Effector memory CD8-positive, alpha-beta T cell (primary cell): ENCODE data around the gene RASSF8.

Source experiments
- ATAC-seq: fragments of 150-1000 bp; cut with Tn5 transposase; replicated peaks from 2 replicates; pipeline ENCODE4 v1.10.0; 2021; ENCODE audit warnings: mild to moderate bottlenecking, moderate library complexity
- DNase-seq, 3 experiments: peaks; one replicate each; pipeline ENCODE4 v3.0.0; 2021
- H3K27ac Mint-ChIP-seq, 2 donors: one replicate each; pipeline ENCODE4 v1.8.0; 2022; ENCODE audit warnings: mild to moderate bottlenecking in 2 of 2, mixed read lengths in 2 of 2, moderate library complexity in 2 of 2
- H3K27me3 Mint-ChIP-seq, 2 donors: one replicate each; pipeline ENCODE4 v1.8.0; 2022; ENCODE audit warnings: mixed read lengths in 2 of 2
- H3K36me3 Mint-ChIP-seq: one replicate; pipeline ENCODE4 v1.8.0; 2022; ENCODE audit warnings: mild to moderate bottlenecking, moderate library complexity, mixed read lengths; ENCODE audit not compliant: insufficient read depth
- H3K4me1 Mint-ChIP-seq, 2 donors: one replicate each; pipeline ENCODE4 v1.8.0; 2022; ENCODE audit warnings: low read depth in 2 of 2, mixed read lengths in 2 of 2
- H3K4me3 Mint-ChIP-seq, 2 donors: one replicate each; pipeline ENCODE4 v1.8.0; 2022; ENCODE audit warnings: mild to moderate bottlenecking in 2 of 2, mixed read lengths in 2 of 2, moderate library complexity in 2 of 2
- H3K9me3 Mint-ChIP-seq, 2 donors: one replicate each; pipeline ENCODE4 v1.8.0; 2022; ENCODE audit warnings: mixed read lengths in 2 of 2

The RASSF8 gene

DNA sequence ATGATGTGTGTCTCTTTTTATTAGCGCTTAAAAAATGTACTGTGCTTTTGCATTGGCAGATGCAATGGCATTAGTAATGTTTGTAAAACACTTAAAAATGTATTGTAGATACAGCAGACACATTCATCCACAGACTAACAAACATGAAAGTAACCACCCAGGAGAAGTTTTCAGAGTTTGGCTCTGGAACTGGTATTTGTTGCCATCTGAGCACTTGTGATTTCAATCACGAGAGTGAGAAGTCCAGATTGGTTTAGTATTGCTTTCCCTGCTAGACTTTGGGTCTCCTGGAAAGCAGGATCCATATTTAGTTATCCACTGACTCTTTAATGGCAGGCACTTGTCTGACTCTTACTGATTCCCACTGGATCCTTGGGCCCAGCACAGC lies 13.2 kb downstream of the RASSF8 start:
- no peak for DNase-seq
- Mint-ChIP-seq H3K4me1 (peaks cover 0 to 1% of the 10 kb centered on the region in 2 donors), H3K9me3 (no peaks in the 10 kb centered on the region), H3K27me3 (peaks cover 21 to 44% of the 10 kb centered on the region in 2 donors), H3K4me3 (no peak overlapping the region), H3K27ac (no peak overlapping the region), H3K36me3 (no peaks in the 10 kb centered on the region)
- ATAC-seq: no peak

GRCh38 chr12:25972783-25973182 lies 14.3 kb downstream of the RASSF8 start:
- DNase-seq: no peak
- Mint-ChIP-seq H3K27me3 (peaks cover 19 to 43% of the 10 kb centered on the region in 2 donors), H3K27ac (no peak overlapping the region), H3K36me3 (no peaks in the 10 kb centered on the region), H3K9me3 (no peaks in the 10 kb centered on the region), H3K4me1 (peaks cover 0 to 4% of the 10 kb centered on the region in 2 donors), H3K4me3 (no peak overlapping the region)
- no peak for ATAC-seq

GRCh38 chr12:25975179-25975578 lies 16.7 kb downstream of the RASSF8 start:
- DNase-seq (no peak), ATAC-seq (no peak)
- H3K27ac Mint-ChIP-seq: no peak overlapping the region
- peaks cover 23 to 35% of the 10 kb centered on the region in 2 donors for H3K27me3 Mint-ChIP-seq
- H3K4me3 Mint-ChIP-seq: no peak overlapping the region
- no peaks in the 10 kb centered on the region for H3K9me3 Mint-ChIP-seq
- peaks cover 0 to 4% of the 10 kb centered on the region in 2 donors for H3K4me1 Mint-ChIP-seq
- H3K36me3 Mint-ChIP-seq: no peaks in the 10 kb centered on the region

GRCh38 chr12:25975682-25976081 lies 17.2 kb downstream of the RASSF8 start:
- Mint-ChIP-seq H3K27me3 (peaks cover 27 to 30% of the 10 kb centered on the region in 2 donors), H3K4me1 (peaks cover 0 to 4% of the 10 kb centered on the region in 2 donors), H3K27ac (no peak overlapping the region), H3K9me3 (no peaks in the 10 kb centered on the region), H3K4me3 (no peak overlapping the region), H3K36me3 (no peaks in the 10 kb centered on the region)
- DNase-seq: no peak
- no peak for ATAC-seq

DNA sequence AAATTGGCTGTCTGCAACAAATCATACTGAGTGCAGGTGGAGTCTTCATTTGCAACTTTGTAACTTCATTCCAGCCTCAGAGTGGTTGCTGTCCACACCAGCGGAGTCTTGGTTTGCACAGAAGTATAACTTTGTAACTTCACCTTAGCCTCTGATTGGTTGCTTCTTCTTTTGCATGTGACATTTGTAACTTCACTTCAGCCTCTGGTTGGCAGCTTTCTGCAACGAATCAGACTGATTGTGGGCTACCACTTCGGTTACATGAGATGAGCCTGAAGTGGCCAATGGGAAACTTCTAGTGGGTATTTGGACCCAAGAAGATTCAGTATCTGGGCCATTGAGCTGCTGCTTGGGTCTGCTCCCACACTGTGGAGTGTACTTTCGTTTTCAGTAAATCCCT lies 17.8 kb downstream of the RASSF8 start:
- Mint-ChIP-seq H3K27me3 (peaks cover 27 to 31% of the 10 kb centered on the region in 2 donors), H3K36me3 (no peaks in the 10 kb centered on the region), H3K9me3 (no peaks in the 10 kb centered on the region), H3K4me1 (peaks cover 0 to 4% of the 10 kb centered on the region in 2 donors), H3K4me3 (no peak overlapping the region), H3K27ac (no peak overlapping the region)
- no peak for ATAC-seq
- DNase-seq: no peak

GRCh38 chr12:25977047-25977446 lies 18.6 kb downstream of the RASSF8 start:
- DNase-seq: no peak

DNA sequence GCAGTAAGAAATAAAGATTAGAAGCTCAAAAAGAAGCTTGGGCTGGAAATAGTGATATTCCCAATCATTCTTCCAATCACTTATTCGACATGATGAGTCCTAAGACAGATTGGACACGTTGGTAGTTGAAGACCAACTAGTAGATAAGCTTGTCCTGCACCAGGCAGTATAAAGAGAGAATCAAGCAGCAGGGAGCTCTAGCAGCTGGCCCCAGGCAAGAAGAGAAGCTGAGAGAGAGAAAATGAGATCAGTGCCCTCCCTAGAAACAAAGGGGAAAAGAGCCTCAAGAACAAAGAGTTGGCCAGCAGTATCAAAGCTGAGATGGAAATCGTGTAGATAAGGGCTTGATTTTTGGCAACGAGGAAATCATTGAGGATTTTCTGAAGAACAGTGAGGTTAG lies 20.6 kb downstream of the RASSF8 start:
- DNase-seq (no peak), ATAC-seq (no peak)
- Mint-ChIP-seq H3K4me1 (peaks cover 0 to 4% of the 10 kb centered on the region in 2 donors), H3K27ac (no peak overlapping the region), H3K9me3 (no peaks in the 10 kb centered on the region), H3K36me3 (no peaks in the 10 kb centered on the region), H3K27me3 (peaks cover 27 to 31% of the 10 kb centered on the region in 2 donors), H3K4me3 (no peak overlapping the region)

More at GRCh38 chr12:25977047-25977446, 18.6 kb downstream of the RASSF8 start:
- H3K4me3 Mint-ChIP-seq: no peak overlapping the region
- H3K4me1 Mint-ChIP-seq: peaks cover 0 to 4% of the 10 kb centered on the region in 2 donors
- H3K27ac Mint-ChIP-seq: no peak overlapping the region
- no peaks in the 10 kb centered on the region for H3K36me3 Mint-ChIP-seq
- no peak for ATAC-seq
- H3K27me3 Mint-ChIP-seq: peaks cover 27 to 31% of the 10 kb centered on the region in 2 donors
- no peaks in the 10 kb centered on the region for H3K9me3 Mint-ChIP-seq

DNA sequence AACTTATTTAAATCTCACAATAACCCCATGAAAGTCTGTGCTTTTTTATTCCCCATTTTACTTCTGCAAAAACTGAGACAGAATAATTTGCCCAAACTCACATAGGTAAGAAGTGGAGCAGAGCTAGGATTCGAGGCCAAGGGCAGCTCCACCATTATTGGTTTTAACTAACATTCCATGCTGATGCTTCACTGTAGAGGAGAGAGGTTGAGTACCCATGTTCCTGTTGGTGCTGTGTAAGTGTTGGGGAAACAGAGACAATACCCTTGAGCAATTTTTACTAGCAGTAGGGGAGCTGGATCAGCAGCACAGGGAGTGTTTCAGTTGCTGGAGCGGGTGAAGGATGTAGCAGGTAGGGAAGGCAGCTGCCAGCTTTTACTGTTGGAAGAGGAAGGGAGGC lies 21.1 kb downstream of the RASSF8 start:
- H3K27ac Mint-ChIP-seq: no peak overlapping the region
- H3K27me3 Mint-ChIP-seq: peaks cover 24 to 30% of the 10 kb centered on the region in 2 donors
- no peak for DNase-seq
- H3K4me3 Mint-ChIP-seq: no peak overlapping the region
- no peaks in the 10 kb centered on the region for H3K36me3 Mint-ChIP-seq
- H3K9me3 Mint-ChIP-seq: no peaks in the 10 kb centered on the region
- ATAC-seq: no peak
- H3K4me1 Mint-ChIP-seq: peaks cover 0 to 4% of the 10 kb centered on the region in 2 donors

DNA sequence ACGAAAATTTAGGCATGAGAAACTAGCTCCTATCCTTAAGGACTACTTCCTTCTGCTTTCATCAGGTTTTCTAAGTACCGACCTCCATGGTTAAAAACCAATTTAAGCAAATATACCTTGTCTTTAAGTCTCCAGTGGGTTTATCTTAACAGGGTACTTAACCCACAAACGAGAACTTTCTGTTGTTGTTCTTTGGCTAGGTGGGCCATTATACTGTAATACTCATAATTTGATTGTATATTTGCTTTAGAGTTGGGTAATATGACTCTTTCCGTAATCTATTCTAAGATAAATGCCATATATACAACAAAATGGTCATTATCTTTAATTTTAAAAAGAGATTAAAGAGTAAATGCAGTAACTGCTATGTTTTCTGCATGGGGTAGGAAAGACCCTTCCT lies 21.6 kb downstream of the RASSF8 start:
- DNase-seq (no peak), ATAC-seq (no peak)
- Mint-ChIP-seq H3K4me3 (no peak overlapping the region), H3K4me1 (peaks cover 0 to 4% of the 10 kb centered on the region in 2 donors), H3K9me3 (no peaks in the 10 kb centered on the region), H3K36me3 (no peaks in the 10 kb centered on the region), H3K27ac (no peak overlapping the region), H3K27me3 (peaks cover 20 to 26% of the 10 kb centered on the region in 2 donors)

DNA sequence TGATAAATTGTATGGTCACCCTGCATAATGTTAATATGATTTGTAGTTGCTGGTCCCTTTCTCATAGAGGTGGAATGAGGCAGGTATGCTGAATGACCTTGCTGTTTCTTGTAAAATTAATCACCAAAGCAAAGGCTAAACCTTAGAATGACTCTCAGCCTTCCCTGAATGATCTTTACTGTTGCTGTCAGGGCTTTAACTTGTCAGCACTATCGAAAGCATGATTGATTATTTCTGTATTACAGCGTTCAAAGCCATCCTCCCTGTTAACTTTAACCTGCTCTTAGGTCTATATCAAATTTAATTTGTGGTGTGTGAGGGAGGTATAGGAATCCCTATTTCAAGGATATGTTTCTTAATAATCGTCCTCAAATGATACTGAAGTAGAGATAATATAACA lies 23.1 kb downstream of the RASSF8 start:
- H3K4me3 Mint-ChIP-seq: no peak overlapping the region
- peaks cover 0 to 3% of the 10 kb centered on the region in 2 donors for H3K4me1 Mint-ChIP-seq
- no peaks in the 10 kb centered on the region for H3K36me3 Mint-ChIP-seq
- ATAC-seq (no peak), DNase-seq (no peak)
- H3K9me3 Mint-ChIP-seq: no peaks in the 10 kb centered on the region
- H3K27me3 Mint-ChIP-seq: peaks cover 20 to 21% of the 10 kb centered on the region in 2 donors
- H3K27ac Mint-ChIP-seq: no peak overlapping the region

GRCh38 chr12:25982416-25982815 lies 23.9 kb downstream of the RASSF8 start:
- Mint-ChIP-seq H3K4me1 (no peaks in the 10 kb centered on the region), H3K27me3 (peaks cover 16 to 19% of the 10 kb centered on the region in 2 donors), H3K27ac (no peak overlapping the region), H3K36me3 (no peaks in the 10 kb centered on the region), H3K9me3 (no peaks in the 10 kb centered on the region), H3K4me3 (no peak overlapping the region)
- no peak for ATAC-seq
- no peak for DNase-seq

- no peaks in the 10 kb centered on the region for H3K4me1 Mint-ChIP-seq
- ATAC-seq (no peak), DNase-seq (no peak)
- H3K27ac Mint-ChIP-seq: no peak overlapping the region
- no peak overlapping the region for H3K4me3 Mint-ChIP-seq
- no peaks in the 10 kb centered on the region for H3K9me3 Mint-ChIP-seq
- peaks cover 14 to 16% of the 10 kb centered on the region in 2 donors for H3K27me3 Mint-ChIP-seq
- H3K36me3 Mint-ChIP-seq: no peaks in the 10 kb centered on the region
These were observed 25.1 kb downstream of the RASSF8 start for GRCh38 chr12:25983625-25984024.

DNA sequence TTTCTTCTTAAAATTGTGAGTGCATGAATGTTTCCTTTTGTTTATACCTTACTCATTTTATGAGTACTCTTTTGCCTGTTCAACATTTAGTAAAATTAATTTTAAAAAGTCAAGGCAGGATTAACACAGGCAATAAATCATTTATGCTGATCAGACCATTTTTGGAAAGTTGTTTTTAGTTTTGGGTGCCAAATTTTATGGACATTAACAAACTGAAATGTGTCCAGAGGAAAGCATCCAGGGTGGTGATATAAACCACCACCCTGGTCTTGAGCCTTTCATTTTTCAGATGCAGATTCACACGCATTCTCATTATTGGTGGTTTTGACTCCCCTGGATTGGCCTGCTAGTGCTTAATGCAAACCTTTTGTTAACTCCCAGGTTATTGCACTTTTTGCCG lies 26.3 kb downstream of the RASSF8 start:
- no peak overlapping the region for H3K4me3 Mint-ChIP-seq
- no peak overlapping the region for H3K27ac Mint-ChIP-seq
- H3K4me1 Mint-ChIP-seq: no peaks in the 10 kb centered on the region
- no peaks in the 10 kb centered on the region for H3K9me3 Mint-ChIP-seq
- H3K36me3 Mint-ChIP-seq: no peaks in the 10 kb centered on the region
- ATAC-seq: no peak
- peaks cover 10% of the 10 kb centered on the region in 2 donors for H3K27me3 Mint-ChIP-seq
- no peak for DNase-seq

DNA sequence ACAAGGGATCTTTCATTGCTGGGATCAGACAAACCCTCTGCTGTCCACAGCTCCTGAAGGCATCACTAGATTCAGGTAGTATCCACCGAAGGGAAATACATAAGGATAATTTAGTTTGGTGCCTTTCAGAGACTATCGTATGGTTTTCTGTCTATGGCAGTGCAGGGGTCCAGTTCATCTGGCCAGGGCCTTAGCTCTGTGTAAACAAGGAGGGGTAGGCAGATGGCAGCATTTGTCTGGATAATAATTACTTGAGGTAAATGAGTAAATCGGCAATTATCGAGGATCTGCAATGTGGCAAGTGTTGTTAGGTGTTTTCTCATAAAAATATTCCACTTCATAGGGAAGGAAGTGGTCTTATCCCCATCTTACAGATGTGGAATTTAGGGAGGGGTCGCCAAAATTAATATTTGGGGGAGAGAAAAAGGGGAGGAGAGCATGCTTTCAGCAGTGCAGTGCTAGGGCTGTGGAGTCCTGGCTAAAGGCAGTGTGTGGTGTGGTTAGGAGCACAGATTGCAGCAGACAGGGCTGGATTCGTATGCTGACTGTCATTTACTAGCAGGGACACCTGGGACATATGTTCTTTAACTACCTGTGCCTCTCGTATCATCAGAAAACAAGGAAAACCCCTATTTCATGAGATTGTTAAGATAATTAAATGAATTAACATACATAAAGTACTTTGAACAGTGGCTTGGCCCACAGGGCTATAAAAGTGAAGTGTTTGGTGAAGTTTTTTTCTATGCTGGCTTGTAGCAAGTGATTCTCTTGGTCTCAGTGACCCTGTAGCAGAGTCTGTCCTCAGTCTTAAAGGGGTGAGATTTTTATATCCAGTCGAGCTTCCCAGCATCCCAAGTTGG lies 27.1 kb downstream of the RASSF8 start:
- Mint-ChIP-seq H3K9me3 (no peaks in the 10 kb centered on the region), H3K27me3 (peaks cover 5 to 7% of the 10 kb centered on the region in 2 donors), H3K27ac (no peak overlapping the region), H3K36me3 (no peaks in the 10 kb centered on the region), H3K4me3 (no peak overlapping the region), H3K4me1 (no peaks in the 10 kb centered on the region)
- no peak for ATAC-seq
- no peak for DNase-seq
